Measurements from ENCODE around the gene EIF2AK3.
"Not testable (repeated sequence)": the region's sequence is repeated elsewhere in the genome, so short reads cannot be mapped to it uniquely, and the experiment has no call there.

The EIF2AK3 gene

DNA sequence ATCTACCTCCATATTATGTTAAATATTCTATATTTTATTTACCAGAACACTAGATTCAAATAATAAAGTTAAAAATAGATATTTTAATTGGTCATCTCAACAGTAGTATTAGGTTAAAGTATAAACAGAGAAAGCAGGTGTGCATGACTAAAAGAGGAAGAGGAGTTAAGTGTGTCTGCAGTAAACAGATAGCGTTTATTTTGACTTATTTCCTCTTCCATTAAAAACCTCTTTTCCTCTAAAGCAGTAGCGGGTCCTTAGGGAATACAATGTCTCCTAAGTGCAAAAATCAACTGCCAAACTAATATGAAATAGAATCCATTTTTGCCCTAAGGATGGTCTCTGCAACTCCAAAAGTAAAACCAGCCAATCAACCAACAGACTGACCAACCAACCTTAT lies 27.7 kb downstream of the EIF2AK3 start:
- no peak for DNase-seq (ENCODE audit: low read depth in 2 of 2)

DNA sequence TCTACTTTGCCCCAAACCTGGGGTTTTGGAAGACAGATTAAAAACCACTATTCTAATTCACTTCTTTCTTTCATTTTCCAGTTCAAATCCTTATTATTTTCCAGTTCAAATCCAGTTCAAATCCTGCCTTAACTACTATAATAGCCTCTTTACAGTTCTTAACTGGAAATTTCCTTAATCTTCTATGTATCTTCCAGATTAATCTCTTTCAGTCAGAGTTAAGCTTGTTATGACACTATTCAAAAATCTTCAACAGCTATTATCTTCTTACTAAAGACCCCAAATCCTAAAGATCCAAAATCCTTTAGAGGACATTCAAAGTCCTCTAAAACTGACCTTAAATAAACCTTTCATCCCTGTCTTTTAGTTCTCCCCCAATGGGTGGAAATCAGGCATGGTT lies 30.1 kb downstream of the EIF2AK3 start:
- no peak for DNase-seq (ENCODE audit: low read depth in 2 of 2)

DNA sequence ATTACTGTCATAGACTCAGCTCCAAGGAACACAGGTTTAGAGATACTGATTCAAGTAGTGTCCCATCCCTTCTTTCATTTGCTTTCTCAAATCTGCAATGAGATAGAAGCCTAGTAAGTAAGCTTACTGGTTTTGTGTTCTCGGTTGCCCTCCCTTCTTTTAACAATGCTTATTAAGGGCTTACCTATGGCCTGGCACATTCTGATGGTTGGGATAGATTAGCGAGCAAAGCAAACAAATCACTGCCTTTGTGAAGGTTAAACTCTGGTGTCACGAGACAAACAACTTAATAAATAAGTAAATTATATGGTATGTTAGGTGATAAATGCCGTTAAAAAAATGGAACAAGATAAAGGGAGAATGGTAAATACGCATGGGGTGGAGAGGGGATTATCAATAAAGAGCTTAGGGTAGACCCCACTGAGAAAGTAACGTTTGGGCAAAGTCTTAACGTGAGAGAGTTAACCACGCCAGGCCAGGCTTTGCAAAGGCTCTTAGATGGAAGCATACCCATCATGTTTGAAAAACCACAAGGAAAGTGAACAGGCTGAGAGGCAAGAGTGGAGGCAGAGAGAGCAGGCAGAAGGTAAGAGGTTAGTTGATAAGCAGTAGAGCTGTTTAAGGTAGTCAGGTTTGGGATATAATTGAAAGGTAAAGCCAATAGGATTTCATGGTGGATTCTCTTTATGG lies 31.0 kb downstream of the EIF2AK3 start:
- no peak for DNase-seq (ENCODE audit: low read depth in 2 of 2)

DNA sequence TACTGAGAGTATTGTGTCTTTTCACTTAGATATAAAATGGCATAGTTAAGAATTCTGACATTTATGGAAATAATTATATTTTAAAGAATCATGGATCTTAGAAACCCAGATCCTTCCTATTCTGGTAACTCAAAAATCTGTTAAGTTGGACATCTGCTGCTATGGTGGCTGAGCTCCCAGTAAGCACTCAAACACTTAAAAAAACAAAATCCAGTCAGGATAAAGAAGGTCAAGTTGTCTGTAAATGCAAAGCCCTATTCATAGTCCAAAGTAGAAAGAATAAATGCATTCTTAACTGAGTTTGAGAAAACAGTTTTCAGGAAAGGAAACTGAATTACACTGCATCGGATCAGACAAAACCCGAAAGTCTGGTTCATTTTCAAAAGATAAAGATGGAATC lies 35.6 kb downstream of the EIF2AK3 start:
- DNase-seq (ENCODE audit: low read depth in 2 of 2): no peak

DNA sequence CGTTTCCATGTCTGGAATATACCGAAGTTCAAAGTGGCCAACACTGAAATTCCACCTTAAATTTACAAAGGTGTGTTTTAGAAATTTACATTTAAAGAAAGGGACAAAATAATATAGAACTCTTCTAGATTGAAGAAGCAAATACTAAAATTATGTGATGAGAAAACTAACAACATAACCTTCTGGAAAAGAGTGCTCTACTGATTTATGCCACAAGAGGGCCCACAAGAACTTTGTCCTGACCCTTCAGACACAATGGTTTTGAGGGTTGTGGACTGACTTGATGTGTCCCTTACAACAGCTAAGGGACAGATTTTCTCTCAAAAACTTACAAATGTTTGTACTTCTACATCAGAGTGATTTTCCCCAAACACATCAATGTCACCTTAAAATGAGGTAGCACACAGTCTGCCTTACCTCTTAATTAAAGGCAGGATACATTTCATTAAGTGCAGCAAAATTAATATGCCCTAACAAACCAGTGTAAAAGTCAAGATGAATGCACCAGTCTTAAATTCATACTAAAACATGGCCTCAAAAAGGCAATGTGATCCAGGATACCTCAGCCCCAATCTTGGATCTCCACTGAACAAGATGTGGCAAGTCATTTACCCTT lies 36.2 kb downstream of the EIF2AK3 start:
- peak; percentile 0 to 29 for DNase-seq (ENCODE audit: low read depth in 2 of 2)

DNA sequence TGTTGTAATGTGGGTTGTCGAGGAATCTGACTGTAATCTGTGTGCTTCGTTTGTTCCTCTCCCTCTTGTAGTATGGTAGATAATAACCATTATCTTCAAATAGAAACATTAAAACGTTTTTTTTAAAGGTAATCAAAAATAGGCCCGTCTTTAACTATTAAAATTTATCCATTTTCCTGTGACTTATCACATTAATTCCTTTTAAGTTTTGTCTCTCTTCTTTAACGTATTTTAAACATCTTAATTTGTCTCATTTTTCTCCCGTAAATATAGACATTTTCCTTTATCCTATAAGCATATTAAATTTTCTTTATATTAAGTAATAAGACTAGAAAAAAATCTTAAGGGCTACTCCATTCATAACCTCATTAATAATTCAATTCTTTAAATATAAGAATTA lies 41.3 kb downstream of the EIF2AK3 start:
- no peak for DNase-seq (ENCODE audit: low read depth in 2 of 2)

DNA sequence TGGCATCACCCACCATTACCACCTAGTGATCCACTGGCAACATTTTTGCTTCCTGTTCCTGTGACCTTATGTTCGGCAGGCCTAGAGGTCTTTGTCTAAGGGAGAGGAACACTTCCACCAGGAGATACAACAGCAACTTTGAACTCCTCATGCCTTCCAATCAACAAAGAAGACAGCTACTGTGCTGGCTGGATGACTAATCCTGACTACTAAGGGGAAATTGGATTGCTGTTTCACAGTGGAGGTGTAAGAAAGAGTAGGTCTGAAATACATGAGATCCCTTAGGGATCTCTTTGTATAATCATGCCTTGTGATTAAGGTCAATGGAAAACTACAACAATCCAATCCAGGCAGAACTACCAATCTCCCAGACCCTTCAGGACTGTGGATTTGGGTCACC lies 45.2 kb downstream of the EIF2AK3 start:
- no peak for DNase-seq (ENCODE audit: low read depth in 2 of 2)

DNA sequence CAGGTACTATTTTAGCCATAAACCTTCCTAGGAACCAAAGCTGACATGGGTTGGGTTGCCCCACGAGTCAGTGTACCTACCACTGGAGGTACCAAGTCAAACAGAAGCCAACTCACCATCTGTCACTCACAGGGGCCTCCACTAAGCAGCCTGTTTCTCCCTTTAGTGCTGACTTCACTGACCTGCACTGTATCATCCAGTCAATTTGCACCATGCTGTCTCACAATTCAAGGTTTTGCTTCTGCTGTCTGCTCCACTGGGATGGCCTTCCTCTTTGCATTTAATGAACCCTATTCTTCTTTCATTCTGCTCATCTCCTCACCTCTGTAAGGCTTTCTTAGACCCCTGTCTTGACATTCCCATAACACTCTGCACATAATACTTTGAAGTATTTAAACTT lies 47.2 kb downstream of the EIF2AK3 start:
- no peak for DNase-seq (ENCODE audit: low read depth in 2 of 2)

DNA sequence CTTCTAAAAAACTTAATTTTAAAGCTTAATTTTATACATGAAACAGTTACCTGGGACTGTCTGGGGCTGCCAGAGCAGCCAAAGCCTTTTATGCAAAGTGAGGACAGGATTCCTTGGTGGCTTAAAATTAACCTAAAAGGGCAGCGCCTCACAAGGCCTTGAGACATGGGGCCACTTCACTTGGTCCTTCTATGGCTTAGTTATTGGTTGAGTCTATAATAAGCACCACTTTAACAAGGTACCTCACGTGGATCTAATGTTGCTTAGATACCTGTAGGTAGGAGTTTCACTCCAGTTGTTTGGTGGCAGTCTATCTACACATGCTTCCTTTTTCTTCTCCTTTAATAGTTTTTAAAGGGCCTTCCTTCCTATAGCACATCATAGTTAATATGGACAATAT lies 51.6 kb downstream of the EIF2AK3 start:
- DNase-seq (ENCODE audit: low read depth in 2 of 2): no peak

DNA sequence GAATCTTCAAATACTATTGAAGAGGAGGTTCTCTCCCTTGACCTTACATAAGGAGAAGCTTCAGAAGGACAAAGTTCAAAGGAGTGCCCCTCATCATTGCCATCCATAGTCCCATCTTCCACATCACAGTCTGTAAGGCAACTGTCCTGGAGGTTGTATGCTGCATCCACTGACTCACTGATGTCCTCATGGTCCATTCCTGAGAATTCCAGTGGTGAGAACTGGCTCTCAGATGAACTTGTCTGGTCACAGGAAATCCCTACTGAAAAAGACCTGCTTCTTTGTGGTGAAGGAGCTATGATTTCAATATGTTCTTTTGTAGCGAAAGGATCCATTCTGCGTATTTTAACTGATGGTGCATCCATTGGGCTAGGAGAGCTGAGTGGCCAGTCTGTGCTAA lies 52.2 kb downstream of the EIF2AK3 start:
- no peak for DNase-seq (ENCODE audit: low read depth in 2 of 2)

DNA sequence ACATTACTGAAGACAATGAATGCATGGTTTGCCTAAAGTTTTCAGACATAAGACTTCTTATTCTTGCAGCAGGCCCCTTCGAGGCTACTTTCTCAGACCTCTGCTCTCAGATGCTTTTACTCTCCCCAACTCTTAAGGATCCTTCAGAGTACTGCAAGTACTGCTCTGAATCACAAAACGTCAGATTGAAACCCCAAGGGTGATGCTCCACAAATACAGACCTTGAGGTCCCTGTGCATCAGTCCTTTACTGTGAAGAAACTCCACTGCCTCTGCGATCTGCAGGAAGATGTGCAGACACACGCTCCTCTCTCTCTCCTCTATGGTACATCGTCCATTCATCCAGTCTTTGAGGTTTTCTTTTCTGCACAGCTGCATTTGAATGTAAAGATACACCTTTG lies 52.8 kb downstream of the EIF2AK3 start:
- DNase-seq (ENCODE audit: low read depth in 2 of 2): no peak

DNA sequence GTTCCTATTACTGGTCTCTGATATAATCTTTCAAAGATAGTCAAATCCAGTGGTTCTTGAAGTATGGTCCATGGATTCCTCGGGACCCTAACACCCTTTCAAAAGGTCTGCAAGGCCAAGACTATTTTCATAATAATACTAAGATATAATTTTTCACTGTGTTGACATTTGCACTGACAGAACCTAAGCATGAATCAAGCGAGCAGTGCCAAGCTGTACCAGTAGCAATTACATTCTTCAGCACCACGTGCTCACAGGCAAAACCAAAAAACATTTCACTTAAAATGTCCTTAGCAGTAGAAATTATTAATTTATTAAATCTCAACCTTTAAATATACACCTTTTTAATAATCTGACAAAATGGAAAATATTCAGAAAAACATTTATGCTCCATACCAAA lies 59.1 kb downstream of the EIF2AK3 start:
- no peak for DNase-seq (ENCODE audit: low read depth in 2 of 2)

DNA sequence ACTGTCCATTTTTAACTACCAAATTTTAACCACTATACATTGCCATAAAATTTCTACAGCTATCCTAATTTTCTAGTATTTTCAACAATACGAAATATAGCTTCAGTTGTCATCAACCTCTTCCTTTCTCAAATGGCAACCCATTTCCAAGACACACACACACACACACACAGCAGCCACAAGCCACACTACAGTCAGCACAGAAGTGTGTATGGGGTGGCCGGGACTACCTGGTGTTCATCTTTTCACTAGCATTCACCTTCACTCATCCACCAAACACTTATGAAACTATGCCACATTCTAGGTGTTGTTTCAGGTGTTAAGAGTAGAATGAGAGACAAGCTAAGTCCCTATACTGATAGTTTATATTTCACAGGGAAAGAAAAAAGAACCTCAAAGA lies 62.9 kb downstream of the EIF2AK3 start:
- no peak for DNase-seq (ENCODE audit: low read depth in 2 of 2)

DNA sequence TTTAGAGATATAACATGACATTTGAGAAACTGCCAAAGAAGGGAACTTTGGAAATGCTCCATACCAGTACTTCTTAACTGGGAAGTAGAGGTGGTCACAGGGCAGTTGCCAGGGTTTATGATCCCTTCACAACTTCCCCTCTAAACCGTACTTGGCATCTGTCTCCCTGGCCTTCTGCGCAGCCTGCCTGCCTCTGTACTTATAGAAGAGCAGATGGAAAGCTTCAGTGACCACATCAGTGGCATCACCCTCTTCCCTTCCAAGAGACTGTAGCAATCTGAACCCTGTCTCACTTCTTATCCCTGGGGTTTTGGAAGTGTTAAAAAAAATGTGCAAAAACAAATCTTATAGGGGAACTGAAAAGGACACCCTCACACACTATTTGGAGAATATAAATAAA lies 64.1 kb downstream of the EIF2AK3 start:
- DNase-seq (ENCODE audit: low read depth in 2 of 2): no peak

DNA sequence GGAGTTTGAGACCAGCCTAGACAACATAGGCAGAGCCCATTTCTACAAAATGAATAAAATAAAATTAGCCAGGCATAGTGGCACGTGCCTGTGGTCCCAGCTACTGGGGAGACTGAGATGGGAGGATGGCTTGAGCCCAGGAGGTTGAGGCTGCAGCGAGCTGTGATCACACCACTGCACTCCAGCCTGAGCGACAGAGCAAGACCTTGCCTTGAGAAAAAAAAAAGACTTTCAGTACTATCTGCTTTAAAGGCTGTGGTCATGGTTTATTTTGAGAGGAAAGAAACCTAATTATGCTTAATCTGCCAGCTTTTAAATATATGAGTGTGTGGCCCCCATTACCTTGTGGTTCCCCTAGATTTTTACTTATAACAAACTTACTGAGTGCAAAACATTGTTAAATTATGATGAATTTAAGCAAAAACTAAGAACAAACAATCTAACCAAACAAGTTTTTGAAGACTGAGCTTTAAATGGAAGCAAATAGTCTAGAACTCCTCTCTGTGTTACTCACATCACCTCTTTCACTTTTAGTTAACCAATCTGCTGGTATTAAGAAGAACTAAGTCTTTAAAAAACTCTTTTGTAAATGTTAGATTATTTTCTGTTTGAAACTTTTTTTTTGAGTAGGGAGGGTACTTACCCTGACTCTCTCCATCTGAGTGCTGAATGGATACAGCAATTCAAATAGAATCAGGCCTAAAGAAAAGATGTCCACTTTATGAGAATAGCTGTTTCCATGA lies 65.4 kb downstream of the EIF2AK3 start:
- no peak for DNase-seq (ENCODE audit: low read depth in 2 of 2)

DNA sequence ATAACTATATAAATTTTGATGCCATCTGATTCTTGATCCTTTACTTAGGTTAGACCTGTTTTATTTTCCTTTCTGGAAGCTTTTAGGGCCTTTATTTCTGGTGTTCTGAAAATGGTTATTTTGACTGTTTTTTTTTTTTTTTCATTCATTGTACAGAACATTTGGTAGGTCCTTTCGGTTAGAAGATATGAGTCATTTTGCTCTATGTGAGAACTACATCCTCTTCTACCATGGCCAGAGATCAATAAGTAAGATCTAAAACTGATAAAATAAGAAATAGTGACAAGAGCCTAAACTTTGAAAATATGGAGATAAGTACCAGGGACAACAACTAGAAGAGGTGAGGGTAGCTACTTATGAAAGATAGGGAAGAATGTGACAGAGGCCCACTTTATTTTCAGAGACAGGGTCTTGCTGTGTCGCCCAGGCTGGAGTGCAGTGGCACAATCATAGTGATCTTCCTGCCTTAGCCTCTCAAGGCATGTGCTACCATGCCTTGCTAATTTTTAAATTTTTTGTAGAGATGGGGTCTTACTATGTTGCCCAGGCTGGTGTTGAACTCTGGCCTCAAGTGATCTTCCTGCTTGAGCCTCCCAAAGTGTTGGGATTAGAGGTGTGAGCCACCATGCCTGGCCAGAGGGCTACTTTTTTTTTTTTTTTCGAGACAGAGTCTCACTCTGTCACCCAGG lies 66.5 kb downstream of the EIF2AK3 start:
- no peak for DNase-seq (ENCODE audit: low read depth in 2 of 2)

DNA sequence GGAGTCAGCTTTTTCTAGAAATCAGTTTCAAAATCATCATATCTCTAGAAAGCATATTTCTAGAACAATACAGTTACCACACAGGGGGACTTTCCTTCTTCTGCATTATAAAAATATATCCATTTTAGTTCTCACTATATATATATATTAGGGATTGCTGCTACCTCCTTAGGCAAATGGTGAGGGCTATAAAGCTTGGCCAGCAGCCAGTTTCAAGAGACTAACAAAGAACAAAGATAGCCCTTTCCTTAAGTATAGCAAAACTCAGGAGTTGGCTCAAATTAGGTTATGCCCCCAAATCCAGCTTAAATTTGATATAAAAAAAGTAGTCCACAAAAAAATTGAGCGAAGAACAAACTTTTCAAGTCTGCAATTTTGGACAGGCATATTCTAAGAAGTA lies 70.0 kb downstream of the EIF2AK3 start:
- DNase-seq (ENCODE audit: low read depth in 2 of 2): no peak

DNA sequence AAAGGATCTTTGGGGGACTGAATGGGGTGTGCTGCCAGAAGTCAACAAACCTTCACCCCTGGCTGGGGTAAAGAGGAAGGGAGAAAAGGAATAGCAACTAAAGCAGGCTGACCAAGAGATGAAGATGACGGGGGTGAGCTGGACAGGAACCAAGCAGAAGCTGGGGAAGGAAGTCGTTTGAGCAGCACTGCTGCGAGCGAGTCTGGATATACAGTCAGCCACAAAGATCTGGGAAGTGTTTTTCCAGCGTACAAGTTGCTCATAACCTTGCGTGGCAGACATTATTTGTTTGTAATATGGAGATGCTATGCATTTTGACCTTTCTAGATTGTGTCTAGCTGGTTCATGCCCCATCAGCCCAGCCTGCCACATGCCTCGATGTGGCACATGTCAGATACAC lies 71.2 kb downstream of the EIF2AK3 start:
- no peak for DNase-seq (ENCODE audit: low read depth in 2 of 2)

DNA sequence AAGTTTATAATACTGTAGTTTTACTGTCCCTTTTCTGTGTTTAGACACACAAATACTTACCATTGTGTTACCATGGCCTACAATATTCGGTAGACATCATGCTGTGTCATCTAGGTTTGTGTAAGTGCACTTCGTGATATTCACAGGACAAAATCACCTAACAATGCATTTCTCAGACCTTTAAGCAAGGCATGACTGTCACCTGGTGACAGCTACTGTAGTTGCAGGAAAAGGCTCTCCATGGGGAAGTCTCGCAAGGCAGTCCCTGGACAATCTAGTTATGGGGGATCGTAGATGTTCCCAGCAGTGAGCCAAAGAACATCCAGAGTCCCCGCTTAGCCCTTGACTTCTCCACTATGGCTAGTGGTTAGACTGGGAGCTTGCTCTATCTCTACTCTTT lies 73.1 kb downstream of the EIF2AK3 start:
- DNase-seq (ENCODE audit: low read depth in 2 of 2): no peak

DNA sequence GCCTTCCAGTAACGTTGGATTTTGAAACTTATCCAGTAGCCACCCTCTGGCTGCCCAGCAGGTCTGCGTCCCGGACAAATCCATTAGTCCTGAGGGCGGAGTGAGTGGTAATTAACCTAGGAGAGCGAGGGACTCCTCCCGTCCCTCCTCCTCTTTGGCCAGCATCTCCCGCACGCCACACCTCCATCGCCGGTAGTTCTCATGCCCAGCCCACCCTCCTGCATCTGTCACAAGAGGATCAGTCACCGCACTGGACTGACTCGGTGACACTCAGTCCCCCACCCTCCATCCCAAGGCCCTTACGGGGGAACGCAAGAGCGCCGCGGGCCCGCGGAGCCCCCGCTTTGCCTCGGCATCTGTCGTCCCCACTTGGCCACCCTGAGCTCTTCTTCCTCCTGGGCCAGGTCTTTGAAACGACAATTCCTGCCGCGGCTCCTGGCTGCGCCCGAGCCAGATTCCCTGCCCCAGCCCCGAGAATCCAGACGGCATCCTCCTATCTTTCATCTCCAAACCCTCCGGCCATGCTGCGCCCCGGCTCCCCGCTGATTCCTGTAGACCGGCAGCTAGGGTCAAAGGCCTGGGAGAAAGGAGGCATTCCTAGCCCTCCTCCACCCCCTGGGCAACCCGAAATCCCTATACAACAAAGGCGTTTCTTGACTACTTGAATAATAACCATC lies 77.5 kb downstream of the EIF2AK3 start:
- DNase-seq (ENCODE audit: low read depth in 2 of 2): no peak

DNA sequence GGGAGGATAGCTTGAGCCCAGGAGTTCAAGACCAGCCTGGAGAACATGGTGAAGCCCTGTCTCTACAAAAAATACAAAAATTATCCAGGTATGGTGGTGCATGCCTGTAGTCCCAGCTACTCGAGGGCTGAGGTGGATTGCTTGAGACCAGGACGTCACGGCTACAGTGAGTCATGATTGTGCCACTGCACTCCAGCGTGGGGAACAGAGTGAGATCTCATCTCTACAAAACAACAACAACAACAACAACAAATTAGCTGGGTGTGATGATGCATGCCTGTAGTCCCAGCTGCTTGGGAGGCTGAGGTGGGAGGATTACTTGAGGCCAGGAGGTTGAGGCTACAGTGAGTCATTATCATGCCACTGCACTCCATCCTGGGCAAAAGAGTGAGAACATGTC lies 81.0 kb downstream of the EIF2AK3 start:
- not testable (repeated sequence) for DNase-seq (ENCODE audit: low read depth in 2 of 2)

DNA sequence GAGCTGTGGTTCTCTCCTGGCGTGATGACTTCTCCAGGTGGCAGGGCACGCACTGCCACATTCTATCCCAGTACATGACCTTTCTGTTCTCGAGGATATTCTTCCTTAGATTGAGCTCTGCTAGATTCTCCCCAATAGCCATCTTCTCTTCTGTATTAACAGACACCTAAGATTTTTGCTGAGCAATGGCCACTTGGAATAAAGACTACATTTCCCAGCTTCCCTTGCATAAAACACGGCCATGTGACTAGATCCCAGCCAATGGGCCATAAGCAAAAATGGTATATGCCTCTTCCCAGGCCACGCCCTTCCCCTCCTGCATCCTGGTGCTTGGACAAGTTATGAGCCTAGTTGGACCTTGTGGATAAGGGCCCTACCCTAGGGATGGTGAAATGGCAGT lies 82.1 kb downstream of the EIF2AK3 start:
- no peak for DNase-seq (ENCODE audit: low read depth in 2 of 2)
